Measurements from ENCODE around the gene LTB4R2.

The LTB4R2 gene

GRCh38 chr14:24299255-24300191 is 10.4 kb upstream of the LTB4R2 start, which contains the start of the genes DHRS1 and NOP9:
TSS of gene DHRS1 (minus strand) at chr14:24299780. CDS start at chr14:24299106, 674 bp downstream.
TSS of gene NOP9 (plus strand) at chr14:24299850. CDS start at chr14:24299955, 105 bp downstream.
- DNase-seq = peak; percentile 59

GRCh38 chr14:24300326-24300980 is 9.5 kb upstream of the LTB4R2 start:
- no peak for DNase-seq

GRCh38 chr14:24304019-24304387 is 5.9 kb upstream of the LTB4R2 start:
- no peak for DNase-seq

DNA sequence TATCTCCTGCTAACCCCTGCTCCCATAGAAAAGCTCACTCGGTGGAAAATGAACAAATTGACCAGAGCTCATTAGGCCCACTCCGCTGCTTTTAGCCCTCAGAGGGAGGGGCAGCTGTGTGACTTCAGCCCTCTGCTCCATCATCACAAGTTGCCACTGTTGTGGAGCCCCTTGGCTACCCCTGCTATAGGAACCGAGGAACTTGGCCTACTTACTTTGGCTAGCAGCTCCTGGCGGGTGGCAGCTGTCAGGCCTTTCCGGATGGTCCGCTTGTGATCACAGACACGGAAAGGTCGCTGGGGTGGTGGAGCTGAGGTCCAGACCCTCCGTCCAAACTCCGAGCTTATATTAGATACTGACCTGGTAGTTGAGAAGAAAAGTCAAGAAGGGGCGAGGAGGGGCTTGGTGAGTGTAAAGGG is 2.8 kb upstream of the LTB4R2 start:
- no peak for DNase-seq

DNA sequence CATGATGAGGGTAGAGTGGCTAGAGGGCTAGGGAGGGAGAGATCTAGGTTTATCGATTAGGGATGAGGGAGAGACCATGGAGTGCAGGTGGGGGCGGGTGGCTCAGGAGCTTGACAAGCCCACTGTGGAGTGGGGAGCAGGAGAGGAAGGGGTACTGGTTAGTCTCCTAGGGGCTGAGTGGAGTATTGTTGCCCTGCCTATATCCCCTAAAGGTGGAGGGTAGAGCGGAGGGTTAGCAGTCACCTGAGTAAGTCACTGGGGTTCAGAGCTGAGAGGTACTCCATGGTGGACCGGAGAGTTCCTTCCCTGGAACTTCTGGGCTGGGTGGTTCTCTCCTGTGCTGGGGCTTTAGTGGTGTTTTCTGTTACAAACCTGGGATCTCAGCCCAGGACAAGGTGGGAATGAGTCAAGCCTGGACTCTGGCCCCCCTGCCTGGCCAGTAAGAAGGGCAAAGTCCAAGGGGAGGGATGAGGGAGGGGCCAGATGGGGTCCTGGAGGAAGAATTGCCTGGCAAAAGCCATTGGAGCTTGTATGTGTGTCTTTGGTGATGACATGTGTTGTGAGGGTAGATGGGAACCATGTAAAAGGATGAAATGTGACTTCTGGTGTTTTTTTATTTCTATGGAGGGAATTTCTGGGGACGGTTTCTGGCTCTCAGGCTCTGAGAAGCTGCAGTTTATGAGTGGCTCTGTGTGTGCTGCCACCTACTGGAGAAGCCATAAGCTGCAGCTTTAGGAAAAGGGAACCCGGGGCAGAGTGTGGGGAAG is 2.2 kb upstream of the LTB4R2 start, which contains the start of gene CIDEB:
TSS of gene CIDEB (minus strand) at position 403 of the 767 bp plus-strand sequence. CDS start at position 284, 119 bp downstream.
- DNase-seq = no peak

GRCh38 chr14:24308342-24309124 is 1.4 kb upstream of the LTB4R2 start:
- DNase-seq = no peak

GRCh38 chr14:24310265-24310645 is 315 bp downstream of the LTB4R2 start:
- DNase-seq = no peak

- DNase-seq = no peak
Observed at GRCh38 chr14:24310646-24311604, 985 bp downstream of the LTB4R2 start, which contains the start of gene LTB4R. TSS of gene LTB4R (plus strand) at chr14:24311502. CDS start at chr14:24315652, 4,150 bp downstream.

DNA sequence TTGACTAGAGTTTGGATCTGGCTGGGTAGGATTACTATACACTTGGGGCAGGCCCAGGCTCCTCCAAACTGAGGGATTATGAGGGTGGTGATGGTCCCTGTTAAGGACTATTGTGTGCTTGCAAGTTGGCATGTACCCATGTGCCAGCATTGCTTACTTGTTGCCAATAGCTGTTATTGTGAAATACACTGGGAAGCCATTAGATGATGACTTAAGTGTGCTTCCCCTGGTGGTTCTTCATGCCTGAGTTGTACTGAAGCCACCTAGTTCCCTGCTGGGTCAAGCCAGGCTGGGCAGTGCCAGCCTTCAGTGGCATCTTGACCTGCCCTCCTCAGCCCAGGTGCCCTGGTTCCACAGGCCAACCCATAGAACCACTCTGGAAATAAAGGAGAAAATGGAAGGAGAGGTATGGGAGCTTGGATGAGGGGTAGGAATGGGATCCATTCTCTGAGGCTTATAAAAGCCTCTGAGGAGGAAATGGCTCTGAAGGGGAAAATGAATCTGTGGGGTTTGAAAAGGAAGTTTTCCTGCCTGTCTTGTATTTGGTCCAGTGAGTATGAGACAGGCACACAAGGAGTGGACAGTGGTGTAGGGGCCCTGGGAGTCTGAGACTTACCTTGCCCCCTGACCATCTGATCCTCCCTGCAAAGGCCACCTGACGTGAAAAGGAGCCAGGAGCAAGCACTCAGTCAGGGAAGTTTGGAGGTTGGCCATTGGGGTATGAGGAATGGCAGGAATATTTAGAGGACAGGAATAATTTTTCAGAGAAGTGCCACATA is 2.1 kb downstream of the LTB4R2 start:
- DNase-seq = no peak

DNA sequence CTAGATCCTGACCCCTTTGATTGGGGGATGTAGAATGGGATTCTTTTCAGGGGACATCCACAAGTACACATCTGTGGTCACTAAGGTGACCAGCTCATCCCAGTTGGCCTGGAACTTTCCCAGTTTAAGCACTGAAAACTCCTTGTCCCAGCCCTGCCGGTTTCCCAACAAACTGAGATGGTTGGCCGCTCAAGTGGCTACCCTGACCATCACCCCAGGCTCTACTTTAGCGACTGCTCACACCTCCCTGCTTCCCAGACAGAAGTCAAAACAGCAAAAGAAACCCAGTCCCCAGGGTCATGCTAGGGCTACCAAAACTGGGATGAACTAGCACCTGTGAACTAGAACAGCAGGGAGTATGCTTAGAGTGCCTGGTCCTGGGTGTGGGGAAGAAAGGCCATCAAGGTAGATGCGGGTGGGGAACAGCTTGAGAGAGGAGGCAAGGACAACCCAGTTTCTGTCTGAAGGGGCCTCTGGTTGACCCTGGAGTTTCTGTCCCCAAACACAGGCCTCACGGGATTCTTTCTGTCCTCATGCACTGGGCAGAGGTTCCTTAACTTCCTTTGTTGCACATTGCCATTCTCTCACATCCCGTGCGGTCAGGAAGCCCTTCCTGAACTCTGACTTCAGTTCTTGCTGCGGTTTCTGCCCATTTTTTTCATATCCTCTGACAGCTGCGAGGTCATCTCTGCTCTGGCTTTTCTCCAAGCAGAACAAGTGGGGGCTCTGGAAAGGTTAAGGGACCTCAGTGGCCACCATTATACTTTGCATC is 3.0 kb downstream of the LTB4R2 start:
- DNase-seq = no peak

DNA sequence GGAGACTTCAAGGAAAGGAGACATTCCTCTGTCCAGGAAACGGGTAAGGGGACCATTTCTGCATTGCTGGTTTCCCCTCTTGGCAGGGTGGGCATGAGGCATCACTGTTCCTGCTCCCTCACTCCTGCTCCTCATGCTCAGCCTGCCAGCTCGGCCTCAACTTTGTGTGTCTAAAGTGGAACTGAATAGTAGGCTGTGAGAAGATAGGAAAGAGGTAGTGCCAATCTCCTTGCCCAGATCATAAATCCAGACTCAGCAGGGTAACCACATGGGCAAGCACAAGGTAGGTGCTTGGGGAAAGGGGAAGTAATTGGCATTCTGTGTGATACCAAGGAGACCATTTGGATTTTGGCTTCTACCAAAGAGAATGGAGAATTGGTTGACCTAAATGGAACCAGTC is 4.0 kb downstream of the LTB4R2 start:
- no peak for DNase-seq

DNA sequence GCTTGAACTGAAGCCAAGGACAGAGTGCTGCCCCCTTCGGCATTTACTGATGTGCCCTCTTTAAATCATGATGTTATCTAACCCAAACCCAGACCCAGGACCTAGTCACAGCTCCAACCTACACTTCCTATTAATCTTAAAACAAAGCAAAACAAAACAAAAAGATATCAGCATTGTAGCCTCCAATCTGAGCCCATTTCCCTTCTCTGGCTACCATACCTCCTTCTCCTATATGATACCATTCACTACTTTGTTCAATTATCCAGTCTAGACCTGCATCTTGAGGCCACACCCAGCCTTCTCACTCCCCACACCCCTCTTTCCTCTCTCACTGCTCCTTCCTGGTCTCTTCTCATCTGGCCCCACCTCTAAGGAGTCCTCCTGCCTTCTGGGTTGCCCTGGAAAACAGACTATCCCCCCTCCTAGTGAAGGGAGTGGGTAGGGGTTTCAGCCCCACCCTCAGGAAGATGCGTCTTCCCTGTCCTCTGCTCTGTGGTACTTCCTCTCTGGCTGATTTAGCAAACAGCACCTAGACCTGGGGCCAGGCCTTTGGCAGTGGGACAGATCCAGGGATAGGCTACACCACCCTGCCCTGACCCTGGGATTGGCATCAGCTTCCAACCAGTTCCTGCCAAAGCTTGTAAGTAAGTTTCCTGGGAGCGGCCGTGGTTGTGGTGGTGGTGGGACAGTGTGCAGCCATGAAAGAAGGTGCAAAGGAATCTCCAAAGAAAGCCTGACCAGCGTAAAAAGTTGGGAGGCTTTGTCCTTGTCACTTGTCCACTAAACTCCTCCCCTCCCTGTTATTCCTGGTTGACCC is 4.6 kb downstream of the LTB4R2 start:
- DNase-seq = no peak

DNA sequence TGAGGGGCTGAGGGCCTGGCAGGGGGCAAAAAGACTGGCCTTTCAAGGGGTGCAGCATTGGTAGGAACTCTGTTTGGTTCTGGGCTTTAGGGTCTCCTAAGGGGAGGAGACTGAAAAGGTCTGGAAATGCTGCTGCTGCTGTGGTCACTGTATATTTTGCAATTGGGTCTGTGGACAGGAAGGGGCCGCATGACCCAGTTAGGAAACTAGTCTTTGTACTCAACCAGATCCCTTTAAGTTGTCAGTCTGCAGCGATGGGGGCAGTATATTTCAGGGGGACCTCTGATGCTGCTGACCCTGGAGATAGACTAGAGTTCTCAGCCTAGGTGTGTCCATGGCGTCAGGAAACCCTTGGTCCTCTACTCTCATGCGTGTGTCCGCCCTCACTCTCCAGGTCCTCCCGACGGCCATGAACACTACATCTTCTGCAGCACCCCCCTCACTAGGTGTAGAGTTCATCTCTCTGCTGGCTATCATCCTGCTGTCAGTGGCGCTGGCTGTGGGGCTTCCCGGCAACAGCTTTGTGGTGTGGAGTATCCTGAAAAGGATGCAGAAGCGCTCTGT is 5.4 kb downstream of the LTB4R2 start:
- no peak for DNase-seq

DNA sequence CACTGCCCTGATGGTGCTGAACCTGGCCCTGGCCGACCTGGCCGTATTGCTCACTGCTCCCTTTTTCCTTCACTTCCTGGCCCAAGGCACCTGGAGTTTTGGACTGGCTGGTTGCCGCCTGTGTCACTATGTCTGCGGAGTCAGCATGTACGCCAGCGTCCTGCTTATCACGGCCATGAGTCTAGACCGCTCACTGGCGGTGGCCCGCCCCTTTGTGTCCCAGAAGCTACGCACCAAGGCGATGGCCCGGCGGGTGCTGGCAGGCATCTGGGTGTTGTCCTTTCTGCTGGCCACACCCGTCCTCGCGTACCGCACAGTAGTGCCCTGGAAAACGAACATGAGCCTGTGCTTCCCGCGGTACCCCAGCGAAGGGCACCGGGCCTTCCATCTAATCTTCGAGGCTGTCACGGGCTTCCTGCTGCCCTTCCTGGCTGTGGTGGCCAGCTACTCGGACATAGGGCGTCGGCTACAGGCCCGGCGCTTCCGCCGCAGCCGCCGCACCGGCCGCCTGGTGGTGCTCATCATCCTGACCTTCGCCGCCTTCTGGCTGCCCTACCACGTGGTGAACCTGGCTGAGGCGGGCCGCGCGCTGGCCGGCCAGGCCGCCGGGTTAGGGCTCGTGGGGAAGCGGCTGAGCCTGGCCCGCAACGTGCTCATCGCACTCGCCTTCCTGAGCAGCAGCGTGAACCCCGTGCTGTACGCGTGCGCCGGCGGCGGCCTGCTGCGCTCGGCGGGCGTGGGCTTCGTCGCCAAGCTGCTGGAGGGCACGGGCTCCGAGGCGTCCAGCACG is 6.1 kb downstream of the LTB4R2 start:
- no peak for DNase-seq

- no peak for DNase-seq
Observed at GRCh38 chr14:24316597-24316950, 6.6 kb downstream of the LTB4R2 start.

- no peak for DNase-seq
Observed at GRCh38 chr14:24317141-24317928, 7.4 kb downstream of the LTB4R2 start.
